ENCODE measurements around the gene SON.
A peak's percentile ranks its signal among the peaks of the same experiment; 100 is the strongest.
"Not testable (repeated sequence)": the region's sequence is repeated elsewhere in the genome, so short reads cannot be mapped to it uniquely, and the experiment has no call there.

SON gene

GRCh38 chr21:33567914-33568313, 25.1 kb downstream of the SON start:
- Histone ChIP-seq H3K4me2 (no peak overlapping the region), H4K20me1 (ENCODE audit: insufficient read depth) (no peaks in the 10 kb centered on the region), H3K27ac (no peak overlapping the region), H3K9ac (no peak overlapping the region), H3K4me3 (IDR thresholded peaks at IDR 0.05; ENCODE audit: insufficient read depth, low read depth, low read length) (no peak overlapping the region), H3K36me3 (ENCODE audit: insufficient read depth) (peaks cover 15% of the 10 kb centered on the region; the same call in 1 of the 2 replicates), H3K79me2 (ENCODE audit: insufficient read depth, low read depth) (no peaks in the 10 kb centered on the region; the same call in 1 of the 2 replicates), H3K4me1 (ENCODE audit: low read depth, poor library complexity, severe bottlenecking) (no peaks in the 10 kb centered on the region), H2AFZ (ENCODE audit: low read depth) (no peak overlapping the region), H3K27me3 (ENCODE audit: insufficient read depth, low read depth) (no peaks in the 10 kb centered on the region)
- TF ChIP-seq CTCF (conservative IDR thresholded peaks at IDR 0.05; ENCODE audit: low read depth, low read length): no peak

- Histone ChIP-seq H3K4me3 (IDR thresholded peaks at IDR 0.05; ENCODE audit: insufficient read depth, low read depth, low read length) (no peak overlapping the region), H3K27me3 (ENCODE audit: insufficient read depth, low read depth) (no peaks in the 10 kb centered on the region), H3K27ac (peak overlapping the region; percentile 2; the same call in 1 of the 2 replicates), H3K9ac (no peak overlapping the region), H3K4me2 (no peak overlapping the region), H3K79me2 (ENCODE audit: insufficient read depth, low read depth) (no peaks in the 10 kb centered on the region), H4K20me1 (ENCODE audit: insufficient read depth) (no peaks in the 10 kb centered on the region), H2AFZ (ENCODE audit: low read depth) (no peak overlapping the region), H3K36me3 (ENCODE audit: insufficient read depth) (peaks cover 15% of the 10 kb centered on the region; the same call in 1 of the 2 replicates), H3K4me1 (ENCODE audit: low read depth, poor library complexity, severe bottlenecking) (no peaks in the 10 kb centered on the region)
- TF ChIP-seq CTCF (conservative IDR thresholded peaks at IDR 0.05; ENCODE audit: low read depth, low read length): no peak
Observed at GRCh38 chr21:33568448-33568847, 25.6 kb downstream of the SON start.

- H3K4me1 ChIP-seq (ENCODE audit: low read depth, poor library complexity, severe bottlenecking): no peaks in the 10 kb centered on the region
- H2AFZ ChIP-seq (ENCODE audit: low read depth): no peak overlapping the region
- H3K36me3 ChIP-seq (ENCODE audit: insufficient read depth): peaks cover 15% of the 10 kb centered on the region; the same call in 1 of the 2 replicates
- no peak overlapping the region for H3K9ac ChIP-seq
- TF ChIP-seq CTCF (conservative IDR thresholded peaks at IDR 0.05; ENCODE audit: low read depth, low read length): no peak
- no peaks in the 10 kb centered on the region for H3K27me3 ChIP-seq (ENCODE audit: insufficient read depth, low read depth)
- H3K79me2 ChIP-seq (ENCODE audit: insufficient read depth, low read depth): no peaks in the 10 kb centered on the region; the same call in 1 of the 2 replicates
- no peaks in the 10 kb centered on the region for H4K20me1 ChIP-seq (ENCODE audit: insufficient read depth)
- H3K4me3 ChIP-seq (IDR thresholded peaks at IDR 0.05; ENCODE audit: insufficient read depth, low read depth, low read length): no peak overlapping the region
- H3K27ac ChIP-seq: no peak overlapping the region
- H3K4me2 ChIP-seq: no peak overlapping the region
Observed at GRCh38 chr21:33569991-33570390, 27.2 kb downstream of the SON start.

DNA sequence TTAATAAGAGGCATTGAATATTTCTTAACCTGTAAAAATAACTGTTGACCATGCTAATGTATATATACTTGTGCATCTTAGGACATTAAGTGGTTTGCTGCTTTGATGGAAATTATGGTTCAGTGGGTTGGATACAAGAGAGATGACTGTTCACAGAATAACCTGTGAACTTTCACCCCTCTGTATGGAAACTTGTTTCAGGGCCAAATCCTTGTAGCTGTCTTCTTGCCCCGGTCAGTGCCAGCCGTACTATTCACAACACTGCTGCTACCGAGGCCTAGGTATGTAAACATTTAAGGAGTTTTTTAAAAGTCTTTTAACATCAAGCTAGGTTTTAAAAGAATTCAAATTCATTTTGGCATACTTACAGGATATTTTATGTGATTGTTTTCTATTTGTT, 29.5 kb downstream of the SON start:
- no peak overlapping the region for H2AFZ ChIP-seq (ENCODE audit: low read depth)
- H3K36me3 ChIP-seq (ENCODE audit: insufficient read depth): peaks cover 15% of the 10 kb centered on the region; the same call in 1 of the 2 replicates
- no peak overlapping the region for H3K4me2 ChIP-seq
- TF ChIP-seq CTCF (conservative IDR thresholded peaks at IDR 0.05; ENCODE audit: low read depth, low read length): no peak
- H3K9ac ChIP-seq: no peak overlapping the region
- H3K27ac ChIP-seq: no peak overlapping the region
- H3K27me3 ChIP-seq (ENCODE audit: insufficient read depth, low read depth): no peaks in the 10 kb centered on the region
- H4K20me1 ChIP-seq (ENCODE audit: insufficient read depth): no peaks in the 10 kb centered on the region
- H3K4me3 ChIP-seq (IDR thresholded peaks at IDR 0.05; ENCODE audit: insufficient read depth, low read depth, low read length): no peak overlapping the region
- no peaks in the 10 kb centered on the region; the same call in 1 of the 2 replicates for H3K79me2 ChIP-seq (ENCODE audit: insufficient read depth, low read depth)
- no peaks in the 10 kb centered on the region for H3K4me1 ChIP-seq (ENCODE audit: low read depth, poor library complexity, severe bottlenecking)

- H3K4me2 ChIP-seq; H2AFZ ChIP-seq (ENCODE audit: low read depth); H3K36me3 ChIP-seq (ENCODE audit: insufficient read depth); H3K27me3 ChIP-seq (ENCODE audit: insufficient read depth, low read depth); H3K4me3 ChIP-seq (IDR thresholded peaks at IDR 0.05; ENCODE audit: insufficient read depth, low read depth, low read length); H3K79me2 ChIP-seq (ENCODE audit: insufficient read depth, low read depth); H3K27ac ChIP-seq; H4K20me1 ChIP-seq (ENCODE audit: insufficient read depth); H3K4me1 ChIP-seq (ENCODE audit: low read depth, poor library complexity, severe bottlenecking); H3K9ac ChIP-seq: not testable (repeated sequence)
Observed at GRCh38 chr21:33576741-33577141, 33.9 kb downstream of the SON start.

Data from KMS-11 (cell line).